ENCODE results near the gene CCR5AS.

CCR5AS gene

GRCh38 chr3:46370839-46371518 lies 35.9 kb downstream of the CCR5AS start, which contains the start of gene CCR5:
TSS of gene CCR5 (plus strand) at chr3:46370946. CDS start at chr3:46372903, 1,957 bp downstream.
- Histone ChIP-seq H3K27me3 (ENCODE audit: control insufficient read depth, insufficient read depth, low read length) (no peaks in the 10 kb centered on the region), H3K36me3 (ENCODE audit: control insufficient read depth, insufficient read depth, low read length) (no peaks in the 10 kb centered on the region), H3K4me3 (ENCODE audit: low read depth, low read length) (no peak within 1 kb of the TSS), H3K9me3 (ENCODE audit: control insufficient read depth, insufficient read depth, low read length) (no peaks in the 10 kb centered on the region), H3K9ac (ENCODE audit: low read depth, low read length) (no peak within 1 kb of the TSS), H3K4me1 (ENCODE audit: control insufficient read depth, insufficient read depth, low read length) (no peaks in the 10 kb centered on the region)

DNA sequence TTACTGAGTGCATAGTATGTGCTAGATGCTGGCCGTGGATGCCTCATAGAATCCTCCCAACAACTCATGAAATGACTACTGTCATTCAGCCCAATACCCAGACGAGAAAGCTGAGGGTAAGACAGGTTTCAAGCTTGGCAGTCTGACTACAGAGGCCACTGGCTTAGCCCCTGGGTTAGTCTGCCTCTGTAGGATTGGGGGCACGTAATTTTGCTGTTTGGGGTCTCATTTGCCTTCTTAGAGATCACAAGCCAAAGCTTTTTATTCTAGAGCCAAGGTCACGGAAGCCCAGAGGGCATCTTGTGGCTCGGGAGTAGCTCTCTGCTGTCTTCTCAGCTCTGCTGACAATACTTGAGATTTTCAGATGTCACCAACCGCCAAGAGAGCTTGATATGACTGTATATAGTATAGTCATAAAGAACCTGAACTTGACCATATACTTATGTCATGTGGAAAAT lies 37.2 kb downstream of the CCR5AS start:
- Histone ChIP-seq H3K9ac (ENCODE audit: low read depth, low read length) (no peak overlapping the region), H3K9me3 (ENCODE audit: control insufficient read depth, insufficient read depth, low read length) (no peaks in the 10 kb centered on the region), H3K27me3 (ENCODE audit: control insufficient read depth, insufficient read depth, low read length) (no peaks in the 10 kb centered on the region), H3K4me3 (ENCODE audit: low read depth, low read length) (no peak overlapping the region), H3K36me3 (ENCODE audit: control insufficient read depth, insufficient read depth, low read length) (no peaks in the 10 kb centered on the region), H3K4me1 (ENCODE audit: control insufficient read depth, insufficient read depth, low read length) (no peaks in the 10 kb centered on the region)

- H3K4me1 ChIP-seq (ENCODE audit: control insufficient read depth, insufficient read depth, low read length): no peaks in the 10 kb centered on the region
- no peak overlapping the region for H3K4me3 ChIP-seq (ENCODE audit: low read depth, low read length)
- no peaks in the 10 kb centered on the region for H3K9me3 ChIP-seq (ENCODE audit: control insufficient read depth, insufficient read depth, low read length)
- H3K27me3 ChIP-seq (ENCODE audit: control insufficient read depth, insufficient read depth, low read length): no peaks in the 10 kb centered on the region
- H3K9ac ChIP-seq (ENCODE audit: low read depth, low read length): no peak overlapping the region
- H3K36me3 ChIP-seq (ENCODE audit: control insufficient read depth, insufficient read depth, low read length): no peaks in the 10 kb centered on the region
Measured at GRCh38 chr3:46369151-46369550, 37.7 kb downstream of the CCR5AS start.

GRCh38 chr3:46368569-46368968 lies 38.3 kb downstream of the CCR5AS start:
- Histone ChIP-seq H3K36me3 (ENCODE audit: control insufficient read depth, insufficient read depth, low read length) (no peaks in the 10 kb centered on the region), H3K9me3 (ENCODE audit: control insufficient read depth, insufficient read depth, low read length) (no peaks in the 10 kb centered on the region), H3K4me1 (ENCODE audit: control insufficient read depth, insufficient read depth, low read length) (no peaks in the 10 kb centered on the region), H3K27me3 (ENCODE audit: control insufficient read depth, insufficient read depth, low read length) (no peaks in the 10 kb centered on the region), H3K4me3 (ENCODE audit: low read depth, low read length) (no peak overlapping the region), H3K9ac (ENCODE audit: low read depth, low read length) (no peak overlapping the region)

GRCh38 chr3:46367811-46368210 lies 39.1 kb downstream of the CCR5AS start:
- Histone ChIP-seq H3K4me3 (ENCODE audit: low read depth, low read length) (no peak overlapping the region), H3K27me3 (ENCODE audit: control insufficient read depth, insufficient read depth, low read length) (no peaks in the 10 kb centered on the region), H3K36me3 (ENCODE audit: control insufficient read depth, insufficient read depth, low read length) (no peaks in the 10 kb centered on the region), H3K4me1 (ENCODE audit: control insufficient read depth, insufficient read depth, low read length) (no peaks in the 10 kb centered on the region), H3K9ac (ENCODE audit: low read depth, low read length) (no peak overlapping the region), H3K9me3 (ENCODE audit: control insufficient read depth, insufficient read depth, low read length) (no peaks in the 10 kb centered on the region)

DNA sequence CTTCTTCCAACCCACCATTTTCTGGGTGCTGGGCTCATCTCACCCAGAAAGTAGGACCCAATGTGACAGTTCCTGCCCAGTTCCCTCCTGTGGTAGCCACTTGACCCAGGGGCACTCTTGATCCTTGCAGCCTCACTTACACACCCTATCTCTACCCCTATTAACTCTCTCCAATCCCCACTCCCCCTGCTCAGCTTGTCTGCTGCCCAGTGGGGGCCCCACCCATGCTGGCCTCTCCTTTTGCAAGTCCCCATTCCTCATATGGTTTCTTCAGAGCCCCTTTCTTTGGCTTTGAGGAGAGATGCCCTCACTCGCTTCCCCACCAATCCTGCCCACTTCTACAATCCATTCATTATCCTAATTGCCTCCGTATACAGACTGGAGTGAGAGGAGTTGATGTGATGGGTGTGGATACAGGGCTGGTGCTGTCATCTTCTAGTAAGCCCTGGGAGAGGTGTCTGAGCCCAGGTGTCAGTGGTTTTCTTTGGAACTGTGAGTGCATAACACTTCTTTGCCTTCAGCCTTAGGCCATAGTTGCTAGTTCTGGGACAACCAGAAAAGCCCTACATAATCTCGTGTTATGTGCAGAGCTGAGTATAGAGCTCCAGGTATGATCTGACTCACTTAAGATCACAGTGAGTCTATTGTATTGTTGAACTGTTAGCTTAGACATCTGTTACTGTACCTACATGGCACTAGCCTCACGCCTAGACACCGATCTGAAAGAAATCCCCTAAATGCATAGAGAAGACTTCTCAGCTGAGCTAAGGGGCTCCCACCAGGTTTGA lies 40.9 kb downstream of the CCR5AS start:
- no peaks in the 10 kb centered on the region for H3K4me1 ChIP-seq (ENCODE audit: control insufficient read depth, insufficient read depth, low read length)
- no peak overlapping the region for H3K4me3 ChIP-seq (ENCODE audit: low read depth, low read length)
- H3K36me3 ChIP-seq (ENCODE audit: control insufficient read depth, insufficient read depth, low read length): no peaks in the 10 kb centered on the region
- H3K9ac ChIP-seq (ENCODE audit: low read depth, low read length): no peak overlapping the region
- H3K27me3 ChIP-seq (ENCODE audit: control insufficient read depth, insufficient read depth, low read length): no peaks in the 10 kb centered on the region
- no peaks in the 10 kb centered on the region for H3K9me3 ChIP-seq (ENCODE audit: control insufficient read depth, insufficient read depth, low read length)

DNA sequence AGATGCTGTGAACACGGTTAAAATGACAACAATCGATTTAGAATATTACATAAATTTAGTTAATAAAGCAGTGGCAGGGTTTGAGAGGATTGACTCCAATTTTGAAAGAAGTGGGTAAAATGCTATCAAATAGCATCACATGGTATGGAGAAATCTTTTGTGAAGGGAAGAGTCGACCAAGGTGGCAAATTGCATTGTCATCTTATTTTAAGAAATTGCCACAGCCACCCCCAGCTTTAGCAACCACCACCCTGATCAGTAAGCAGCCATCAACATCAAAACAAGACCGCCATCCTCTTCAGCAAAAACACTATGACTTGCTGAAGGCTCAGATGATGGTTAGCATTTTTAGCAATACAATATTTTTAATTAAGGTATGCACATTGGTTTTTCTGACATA lies 41.8 kb downstream of the CCR5AS start:
- H3K9ac ChIP-seq (ENCODE audit: low read depth, low read length): no peak overlapping the region
- H3K9me3 ChIP-seq (ENCODE audit: control insufficient read depth, insufficient read depth, low read length): no peaks in the 10 kb centered on the region
- H3K36me3 ChIP-seq (ENCODE audit: control insufficient read depth, insufficient read depth, low read length): no peaks in the 10 kb centered on the region
- no peak overlapping the region for H3K4me3 ChIP-seq (ENCODE audit: low read depth, low read length)
- no peaks in the 10 kb centered on the region for H3K27me3 ChIP-seq (ENCODE audit: control insufficient read depth, insufficient read depth, low read length)
- H3K4me1 ChIP-seq (ENCODE audit: control insufficient read depth, insufficient read depth, low read length): no peaks in the 10 kb centered on the region

- Histone ChIP-seq H3K36me3 (ENCODE audit: control insufficient read depth, insufficient read depth, low read length) (no peaks in the 10 kb centered on the region), H3K9ac (ENCODE audit: low read depth, low read length) (no peak overlapping the region), H3K9me3 (ENCODE audit: control insufficient read depth, insufficient read depth, low read length) (no peaks in the 10 kb centered on the region), H3K27me3 (ENCODE audit: control insufficient read depth, insufficient read depth, low read length) (no peaks in the 10 kb centered on the region), H3K4me3 (ENCODE audit: low read depth, low read length) (no peak overlapping the region), H3K4me1 (ENCODE audit: control insufficient read depth, insufficient read depth, low read length) (no peaks in the 10 kb centered on the region)
Measured at GRCh38 chr3:46361408-46362283, 45.2 kb downstream of the CCR5AS start.

GRCh38 chr3:46360907-46361306 lies 46.0 kb downstream of the CCR5AS start:
- H3K9me3 ChIP-seq (ENCODE audit: control insufficient read depth, insufficient read depth, low read length): no peaks in the 10 kb centered on the region
- no peaks in the 10 kb centered on the region for H3K36me3 ChIP-seq (ENCODE audit: control insufficient read depth, insufficient read depth, low read length)
- no peak overlapping the region for H3K9ac ChIP-seq (ENCODE audit: low read depth, low read length)
- H3K4me3 ChIP-seq (ENCODE audit: low read depth, low read length): no peak overlapping the region
- no peaks in the 10 kb centered on the region for H3K27me3 ChIP-seq (ENCODE audit: control insufficient read depth, insufficient read depth, low read length)
- H3K4me1 ChIP-seq (ENCODE audit: control insufficient read depth, insufficient read depth, low read length): no peaks in the 10 kb centered on the region

GRCh38 chr3:46359733-46360493 lies 47.0 kb downstream of the CCR5AS start:
- Histone ChIP-seq H3K4me1 (ENCODE audit: control insufficient read depth, insufficient read depth, low read length) (no peaks in the 10 kb centered on the region), H3K36me3 (ENCODE audit: control insufficient read depth, insufficient read depth, low read length) (no peaks in the 10 kb centered on the region), H3K27me3 (ENCODE audit: control insufficient read depth, insufficient read depth, low read length) (no peaks in the 10 kb centered on the region), H3K9me3 (ENCODE audit: control insufficient read depth, insufficient read depth, low read length) (no peaks in the 10 kb centered on the region), H3K4me3 (ENCODE audit: low read depth, low read length) (no peak overlapping the region), H3K9ac (ENCODE audit: low read depth, low read length) (no peak overlapping the region)

DNA sequence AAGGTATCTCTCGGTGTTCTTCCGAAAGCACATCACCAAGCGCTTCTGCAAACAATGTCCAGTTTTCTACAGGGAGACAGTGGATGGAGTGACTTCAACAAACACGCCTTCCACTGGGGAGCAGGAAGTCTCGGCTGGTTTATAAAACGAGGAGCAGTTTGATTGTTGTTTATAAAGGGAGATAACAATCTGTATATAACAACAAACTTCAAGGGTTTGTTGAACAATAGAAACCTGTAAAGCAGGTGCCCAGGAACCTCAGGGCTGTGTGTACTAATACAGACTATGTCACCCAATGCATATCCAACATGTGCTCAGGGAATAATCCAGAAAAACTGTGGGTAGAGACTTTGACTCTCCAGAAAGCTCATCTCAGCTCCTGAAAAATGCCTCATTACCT lies 48.4 kb downstream of the CCR5AS start:
- H3K27me3 ChIP-seq (ENCODE audit: control insufficient read depth, insufficient read depth, low read length): no peaks in the 10 kb centered on the region
- no peak overlapping the region for H3K9ac ChIP-seq (ENCODE audit: low read depth, low read length)
- H3K36me3 ChIP-seq (ENCODE audit: control insufficient read depth, insufficient read depth, low read length): no peaks in the 10 kb centered on the region
- H3K9me3 ChIP-seq (ENCODE audit: control insufficient read depth, insufficient read depth, low read length): no peaks in the 10 kb centered on the region
- no peak overlapping the region for H3K4me3 ChIP-seq (ENCODE audit: low read depth, low read length)
- no peaks in the 10 kb centered on the region for H3K4me1 ChIP-seq (ENCODE audit: control insufficient read depth, insufficient read depth, low read length)
